Measurements from ENCODE around the gene GBF1.

DNA sequence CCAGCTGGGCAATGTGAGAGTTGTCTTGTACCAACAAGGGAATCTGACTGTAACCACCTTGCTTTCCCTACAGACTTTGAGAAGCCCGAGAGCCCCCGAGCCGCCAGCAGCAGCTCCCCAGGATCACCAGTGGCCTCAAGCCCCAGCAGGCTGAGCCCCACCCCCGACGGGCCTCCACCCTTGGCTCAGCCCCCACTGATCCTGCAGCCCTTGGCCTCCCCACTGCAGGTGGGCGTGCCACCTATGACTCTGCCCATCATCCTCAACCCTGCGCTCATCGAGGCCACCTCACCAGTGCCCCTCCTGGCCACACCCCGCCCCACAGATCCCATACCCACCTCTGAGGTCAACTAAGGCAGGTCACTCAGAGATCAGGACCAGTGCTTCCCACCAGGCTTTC is 136.7 kb downstream of the GBF1 start:
- no peak for TF ChIP-seq ASH2L (IDR thresholded peaks at IDR 0.05; ENCODE audit: borderline replicate concordance, low read depth)
- no peak for TF ChIP-seq ZBED1 (IDR thresholded peaks at IDR 0.05; ENCODE audit: borderline replicate concordance)
- TF ChIP-seq, protein P1, sequence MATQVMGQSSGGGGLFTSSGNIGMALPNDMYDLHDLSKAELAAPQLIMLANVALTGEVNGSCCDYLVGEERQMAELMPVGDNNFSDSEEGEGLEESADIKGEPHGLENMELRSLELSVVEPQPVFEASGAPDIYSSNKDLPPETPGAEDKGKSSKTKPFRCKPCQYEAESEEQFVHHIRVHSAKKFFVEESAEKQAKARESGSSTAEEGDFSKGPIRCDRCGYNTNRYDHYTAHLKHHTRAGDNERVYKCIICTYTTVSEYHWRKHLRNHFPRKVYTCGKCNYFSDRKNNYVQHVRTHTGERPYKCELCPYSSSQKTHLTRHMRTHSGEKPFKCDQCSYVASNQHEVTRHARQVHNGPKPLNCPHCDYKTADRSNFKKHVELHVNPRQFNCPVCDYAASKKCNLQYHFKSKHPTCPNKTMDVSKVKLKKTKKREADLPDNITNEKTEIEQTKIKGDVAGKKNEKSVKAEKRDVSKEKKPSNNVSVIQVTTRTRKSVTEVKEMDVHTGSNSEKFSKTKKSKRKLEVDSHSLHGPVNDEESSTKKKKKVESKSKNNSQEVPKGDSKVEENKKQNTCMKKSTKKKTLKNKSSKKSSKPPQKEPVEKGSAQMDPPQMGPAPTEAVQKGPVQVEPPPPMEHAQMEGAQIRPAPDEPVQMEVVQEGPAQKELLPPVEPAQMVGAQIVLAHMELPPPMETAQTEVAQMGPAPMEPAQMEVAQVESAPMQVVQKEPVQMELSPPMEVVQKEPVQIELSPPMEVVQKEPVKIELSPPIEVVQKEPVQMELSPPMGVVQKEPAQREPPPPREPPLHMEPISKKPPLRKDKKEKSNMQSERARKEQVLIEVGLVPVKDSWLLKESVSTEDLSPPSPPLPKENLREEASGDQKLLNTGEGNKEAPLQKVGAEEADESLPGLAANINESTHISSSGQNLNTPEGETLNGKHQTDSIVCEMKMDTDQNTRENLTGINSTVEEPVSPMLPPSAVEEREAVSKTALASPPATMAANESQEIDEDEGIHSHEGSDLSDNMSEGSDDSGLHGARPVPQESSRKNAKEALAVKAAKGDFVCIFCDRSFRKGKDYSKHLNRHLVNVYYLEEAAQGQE (IDR thresholded peaks at IDR 0.05; ENCODE audit: low read depth, low read length), result no peak
- no peak for TF ChIP-seq RUNX3 (IDR thresholded peaks at IDR 0.05; ENCODE audit: low read length)
- TF ChIP-seq POLR2A (IDR thresholded peaks at IDR 0.05; ENCODE audit: low read depth, low read length), result no peak
- TF ChIP-seq EGR1 (IDR thresholded peaks at IDR 0.05; ENCODE audit: borderline replicate concordance in 1 of 2, low read depth in 2 of 2, low read length in 2 of 2), result no peak
- TF ChIP-seq POLR2AphosphoS5 (IDR thresholded peaks at IDR 0.05; ENCODE audit: low read length), result no peak
- TF ChIP-seq TAF1 (IDR thresholded peaks at IDR 0.05; ENCODE audit: borderline replicate concordance, low read depth, low read length), result no peak
- TF ChIP-seq, protein P2, sequence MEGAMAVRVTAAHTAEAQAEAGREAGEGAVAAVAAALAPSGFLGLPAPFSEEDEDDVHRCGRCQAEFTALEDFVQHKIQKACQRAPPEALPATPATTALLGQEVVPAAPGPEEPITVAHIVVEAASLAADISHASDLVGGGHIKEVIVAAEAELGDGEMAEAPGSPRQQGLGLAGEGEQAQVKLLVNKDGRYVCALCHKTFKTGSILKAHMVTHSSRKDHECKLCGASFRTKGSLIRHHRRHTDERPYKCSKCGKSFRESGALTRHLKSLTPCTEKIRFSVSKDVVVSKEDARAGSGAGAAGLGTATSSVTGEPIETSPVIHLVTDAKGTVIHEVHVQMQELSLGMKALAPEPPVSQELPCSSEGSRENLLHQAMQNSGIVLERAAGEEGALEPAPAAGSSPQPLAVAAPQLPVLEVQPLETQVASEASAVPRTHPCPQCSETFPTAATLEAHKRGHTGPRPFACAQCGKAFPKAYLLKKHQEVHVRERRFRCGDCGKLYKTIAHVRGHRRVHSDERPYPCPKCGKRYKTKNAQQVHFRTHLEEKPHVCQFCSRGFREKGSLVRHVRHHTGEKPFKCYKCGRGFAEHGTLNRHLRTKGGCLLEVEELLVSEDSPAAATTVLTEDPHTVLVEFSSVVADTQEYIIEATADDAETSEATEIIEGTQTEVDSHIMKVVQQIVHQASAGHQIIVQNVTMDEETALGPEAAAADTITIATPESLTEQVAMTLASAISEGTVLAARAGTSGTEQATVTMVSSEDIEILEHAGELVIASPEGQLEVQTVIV (IDR thresholded peaks at IDR 0.05; ENCODE audit: borderline replicate concordance, partially characterized antibody), result no peak

Data from GM12878 (cell line).